Peyer's patch (tissue), 4 donors: Measurements from ENCODE around the gene CNN2.

Experiments used
- POLR2A ChIP-seq, 2 donors: fragments of 450-650 bp; IDR thresholded peaks; one replicate each; pipeline ENCODE4 v1.5.1; 2017; ENCODE audit warnings: antibody characterized with exemption in 2 of 2, mild to moderate bottlenecking in 2 of 2, moderate library complexity in 2 of 2
- TF ChIP-seq, protein P1 (sequence below), 6 experiments: fragments of 450-650 bp in 4 of 6; fragments of 200-600 bp in 2 of 6; sonication (generic) in 1 of 6; IDR thresholded peaks; one replicate each; pipeline ENCODE4 v1.5.1; 2017 to 2019; ENCODE audit warnings: antibody characterized with exemption in 6 of 6, mild to moderate bottlenecking in 3 of 6, moderate library complexity in 1 of 6

GRCh38 chr19:990119-990571 is 36.3 kb upstream of the CNN2 start:
- TF ChIP-seq, protein P1, sequence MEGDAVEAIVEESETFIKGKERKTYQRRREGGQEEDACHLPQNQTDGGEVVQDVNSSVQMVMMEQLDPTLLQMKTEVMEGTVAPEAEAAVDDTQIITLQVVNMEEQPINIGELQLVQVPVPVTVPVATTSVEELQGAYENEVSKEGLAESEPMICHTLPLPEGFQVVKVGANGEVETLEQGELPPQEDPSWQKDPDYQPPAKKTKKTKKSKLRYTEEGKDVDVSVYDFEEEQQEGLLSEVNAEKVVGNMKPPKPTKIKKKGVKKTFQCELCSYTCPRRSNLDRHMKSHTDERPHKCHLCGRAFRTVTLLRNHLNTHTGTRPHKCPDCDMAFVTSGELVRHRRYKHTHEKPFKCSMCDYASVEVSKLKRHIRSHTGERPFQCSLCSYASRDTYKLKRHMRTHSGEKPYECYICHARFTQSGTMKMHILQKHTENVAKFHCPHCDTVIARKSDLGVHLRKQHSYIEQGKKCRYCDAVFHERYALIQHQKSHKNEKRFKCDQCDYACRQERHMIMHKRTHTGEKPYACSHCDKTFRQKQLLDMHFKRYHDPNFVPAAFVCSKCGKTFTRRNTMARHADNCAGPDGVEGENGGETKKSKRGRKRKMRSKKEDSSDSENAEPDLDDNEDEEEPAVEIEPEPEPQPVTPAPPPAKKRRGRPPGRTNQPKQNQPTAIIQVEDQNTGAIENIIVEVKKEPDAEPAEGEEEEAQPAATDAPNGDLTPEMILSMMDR (IDR thresholded peaks at IDR 0.05): no peak
- TF ChIP-seq POLR2A (IDR thresholded peaks at IDR 0.05): no peak
